ENCODE measurements around the gene PITX3. TPM values are rescaled to one million over a fixed set of nuclear protein-coding genes. Genes with fewer than 3 reads are reported as not detected.

PITX3 gene
- total and polyA plus RNA-seq, 9 of the 15 experiments (the other 6 are each of a cell fraction or from before 2014, with no cell fraction given), result 0.30 to 0.98 (median 0.95) TPM; not detected in 6

DNA sequence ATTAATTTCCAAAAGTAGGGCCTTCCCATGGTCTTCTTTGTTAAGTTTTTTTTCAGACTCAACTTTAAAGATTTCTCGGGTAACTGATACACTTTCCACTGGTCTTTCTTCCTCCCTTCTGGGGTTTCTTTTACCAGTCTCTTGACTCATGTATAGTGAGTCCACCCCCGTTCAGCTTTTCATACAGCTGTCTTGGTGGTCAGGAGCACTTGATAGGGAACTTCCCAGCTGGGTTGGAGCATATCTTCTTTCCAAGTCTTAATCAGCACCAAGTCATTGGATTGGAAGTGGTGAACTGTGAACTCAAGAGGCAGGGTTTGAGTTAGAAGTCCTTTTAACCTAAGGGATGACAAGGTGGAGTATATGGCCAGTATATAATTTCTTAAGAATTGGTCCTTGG lies 44.4 kb downstream of the PITX3 start (continued):
- TF ChIP-seq ZNF518B (CRISPR knock-in tag; IDR thresholded peaks at IDR 0.05), result no peak
- TF ChIP-seq CHD4 (IDR thresholded peaks at IDR 0.05; ENCODE audit: insufficient read depth, insufficient replicate concordance, low read depth, low read length, poor library complexity, severe bottlenecking), result no peak
- TF ChIP-seq FOXJ3 (CRISPR knock-in tag; IDR thresholded peaks at IDR 0.05), result no peak

GRCh38 chr10:102195296-102195870 lies 45.9 kb downstream of the PITX3 start:
- in situ Hi-C loops (cut with MboI), result no loop called here
- H3K9me3 ChIP-seq (replicated peaks; ENCODE audit: control insufficient read depth, insufficient read depth, low read depth, low read length), result peaks cover 6% of the 10 kb centered on the region
- no peaks in the 10 kb centered on the region for H3K4me1 ChIP-seq (replicated peaks in 1 of 2; ENCODE audit: control insufficient read depth in 2 of 2, insufficient read depth in 2 of 2, low read length in 2 of 2)
- no peak for DNase-seq (ENCODE audit: extremely low read depth in 1 of 4, low spot score in 3 of 4)
- POLR2A ChIA-PET, result no interaction called here
- TF ChIP-seq ZKSCAN8 (CRISPR knock-in tag; IDR thresholded peaks at IDR 0.05), result no peak
- no peak for TF ChIP-seq RUNX1 (IDR thresholded peaks at IDR 0.05; ENCODE audit: low read depth)
- no peak for TF ChIP-seq CAMTA2 (CRISPR knock-in tag; conservative IDR thresholded peaks at IDR 0.05)
- WGBS (ENCODE audit: insufficient coverage, low coverage, missing lambda C conversion rate), result 8% methylated on average over 6 of the region's 6 CpGs
- no peak for ATAC-seq
- H3K4me3 ChIP-seq, result no peak overlapping the region
- H2AFZ ChIP-seq (ENCODE audit: low read depth, low read length), result no peak overlapping the region
- no TSS peak for BruUV-seq (replicated peaks)
- FAIRE-seq, result no peak
- H3K9me1 ChIP-seq (ENCODE audit: control insufficient read depth, insufficient read depth, low read length), result no peaks in the 10 kb centered on the region
- no peak overlapping the region for H3K9ac ChIP-seq (ENCODE audit: insufficient read depth in 1 of 2, low read depth in 2 of 2, low read length in 2 of 2)
- H4K20me1 ChIP-seq (replicated peaks; ENCODE audit: control insufficient read depth, insufficient read depth, low read length), result no peaks in the 10 kb centered on the region
- CTCF ChIA-PET (ENCODE audit: low intra/inter-chr PET ratio), result no interaction called here
- H3K79me2 ChIP-seq (ENCODE audit: control insufficient read depth, insufficient read depth, low read length), result no peaks in the 10 kb centered on the region
- no peaks in the 10 kb centered on the region for H3K36me3 ChIP-seq (ENCODE audit: control insufficient read depth, insufficient read depth, low read length)
- intact Hi-C loops (cut with micrococcal nuclease), result no loop called here
- no peak overlapping the region for H3K4me2 ChIP-seq (ENCODE audit: insufficient read depth, low read length)
- H3K27ac ChIP-seq (ENCODE audit: extremely low read depth, low read depth, low read length), result no peak overlapping the region
- peaks cover 0 to 2% of the 10 kb centered on the region in 2 experiments; a peak in 1 of 5 replicates for H3K27me3 ChIP-seq (ENCODE audit: control insufficient read depth in 2 of 2, insufficient read depth in 2 of 2, low read length in 2 of 2)
